Amygdala (tissue), 56 donors: ENCODE data around the gene CSE1L.
"Not testable (repeated sequence)": the region's sequence is repeated elsewhere in the genome, so short reads cannot be mapped to it uniquely, and the experiment has no call there.

Experiments used
- DNase-seq, 56 donors: peaks; one replicate each; lab custom pipeline; 2025; lab: John Stamatoyannopoulos, UW

Gene CSE1L

DNA sequence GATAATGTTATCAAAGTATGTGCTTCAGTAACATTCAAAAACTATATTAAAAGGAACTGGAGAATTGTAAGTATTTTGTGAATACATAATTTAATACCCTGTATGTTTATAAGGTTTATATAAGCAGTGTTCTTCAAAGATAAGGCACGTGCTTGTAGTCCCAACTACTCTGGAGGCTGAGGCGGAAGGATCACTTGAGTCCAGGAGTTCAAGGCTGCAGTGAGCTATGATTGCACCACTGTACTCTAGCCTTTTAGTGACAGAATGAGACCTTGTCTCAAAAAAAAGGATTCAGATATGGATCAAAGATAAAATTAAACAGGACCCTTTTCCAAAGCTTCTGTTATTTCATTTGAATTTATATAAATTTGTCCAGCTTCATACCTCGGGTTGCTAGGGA, 17.2 kb downstream of the CSE1L start:
- no peak for DNase-seq

DNA sequence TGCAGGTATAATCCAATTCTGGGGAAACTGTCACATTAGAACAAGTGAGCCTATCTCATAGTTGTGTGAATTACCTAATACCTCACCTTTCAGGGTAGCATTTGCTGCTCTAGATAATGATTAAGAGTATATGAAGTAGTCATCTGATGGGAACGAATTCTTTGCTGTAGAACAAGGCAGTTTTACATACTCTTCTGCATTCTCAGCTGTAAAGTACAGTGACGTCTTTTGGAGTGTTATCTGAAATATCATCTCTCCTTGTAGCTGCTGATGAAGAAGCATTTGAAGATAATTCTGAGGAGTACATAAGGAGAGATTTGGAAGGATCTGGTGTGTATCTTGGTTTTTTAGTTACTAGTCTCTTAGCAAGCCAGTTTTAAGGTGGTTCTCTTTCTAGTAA, 28.4 kb downstream of the CSE1L start:
- DNase-seq = no peak

DNA sequence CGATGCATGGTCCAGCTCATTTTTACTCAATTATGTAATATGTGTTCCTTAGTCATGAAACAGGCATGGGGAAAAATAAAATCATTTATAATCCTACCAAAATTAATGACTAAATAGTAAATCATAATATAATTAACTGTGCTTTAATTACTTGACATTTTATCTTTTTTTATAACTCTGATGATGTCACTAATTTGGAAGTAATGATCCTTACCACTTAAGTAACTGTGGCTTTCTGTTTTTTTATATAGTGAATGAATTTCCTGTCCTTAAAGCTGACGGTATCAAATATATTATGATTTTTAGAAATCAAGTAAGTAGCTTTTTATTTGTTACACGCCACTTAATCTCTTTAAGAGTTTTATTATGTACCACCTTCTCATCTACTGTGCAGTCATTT, 32.2 kb downstream of the CSE1L start:
- DNase-seq = no peak

DNA sequence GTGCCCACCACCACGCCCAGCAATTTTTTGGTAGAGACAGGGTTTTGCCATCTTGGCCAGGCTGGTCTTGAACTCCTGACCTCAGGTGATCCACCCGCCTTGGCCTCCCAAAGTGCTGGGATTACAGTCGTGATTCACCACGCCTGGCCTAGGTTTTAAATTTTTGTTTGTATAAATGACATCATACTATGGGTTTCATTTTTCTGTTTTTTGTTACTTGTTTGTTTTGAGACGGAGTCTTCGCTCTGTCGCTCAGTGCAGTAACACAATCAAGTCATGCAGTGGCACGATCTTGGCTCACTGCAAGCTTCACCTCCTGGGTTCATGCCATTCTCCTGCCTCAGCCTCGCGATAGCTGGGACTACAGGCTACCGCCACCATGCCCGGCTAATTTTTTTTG, 36.2 kb downstream of the CSE1L start:
- not testable (repeated sequence) for DNase-seq

DNA sequence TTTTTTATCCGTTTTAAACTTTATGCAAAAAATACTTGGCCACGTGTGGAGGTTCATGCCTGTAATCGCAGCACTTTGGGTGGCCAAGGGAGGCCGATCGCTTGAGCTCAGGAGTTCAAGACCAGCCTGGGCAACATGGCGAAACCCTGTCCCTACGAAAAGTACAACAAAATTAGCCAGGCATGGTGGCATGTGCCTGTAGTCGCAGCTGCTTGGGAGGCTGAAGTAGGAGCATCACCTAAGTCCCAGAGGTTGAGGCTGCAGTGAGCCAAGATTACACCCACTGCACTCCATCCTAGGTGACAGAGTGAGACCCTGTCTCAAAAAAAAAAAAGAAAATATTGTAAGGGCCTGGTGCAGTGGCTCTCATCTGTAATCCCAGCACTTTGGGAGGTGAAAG, 45.0 kb downstream of the CSE1L start:
- no peak for DNase-seq

DNA sequence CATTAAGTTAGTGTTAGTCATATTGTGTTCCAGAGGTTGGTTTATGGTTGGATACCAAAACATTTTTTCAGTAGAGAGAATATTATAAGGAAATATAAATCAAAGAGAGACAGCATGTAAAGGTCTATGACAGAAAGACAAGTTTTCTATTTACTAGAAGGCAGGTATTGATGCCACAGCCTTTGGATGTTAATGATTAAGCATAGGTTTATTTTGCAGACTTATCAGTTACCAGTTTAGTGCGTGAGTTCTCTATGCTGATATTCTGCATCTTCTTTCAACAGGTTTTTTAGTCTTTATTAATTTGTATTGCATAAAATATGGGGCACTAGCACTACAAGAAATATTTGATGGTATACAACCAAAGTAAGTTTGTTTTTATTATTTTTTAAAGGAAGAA, 45.6 kb downstream of the CSE1L start:
- DNase-seq = no peak

DNA sequence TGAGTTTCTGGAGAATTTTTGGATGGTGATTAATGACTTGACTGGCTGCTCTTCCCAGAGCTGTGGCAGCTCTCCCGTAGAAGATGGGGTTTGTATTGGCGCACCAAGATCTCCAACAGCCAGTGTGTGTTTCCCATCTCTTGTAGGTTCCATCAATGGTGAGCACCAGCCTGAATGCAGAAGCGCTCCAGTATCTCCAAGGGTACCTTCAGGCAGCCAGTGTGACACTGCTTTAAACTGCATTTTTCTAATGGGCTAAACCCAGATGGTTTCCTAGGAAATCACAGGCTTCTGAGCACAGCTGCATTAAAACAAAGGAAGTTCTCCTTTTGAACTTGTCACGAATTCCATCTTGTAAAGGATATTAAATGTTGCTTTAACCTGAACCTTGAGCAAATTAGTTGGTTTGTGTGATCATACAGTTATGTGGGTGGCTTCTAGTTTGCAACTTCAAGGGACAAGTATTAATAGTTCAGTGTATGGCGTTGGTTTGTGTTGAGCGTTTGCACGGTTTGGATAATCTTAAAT, 50.2 kb downstream of the CSE1L start:
- DNase-seq = no peak

DNA sequence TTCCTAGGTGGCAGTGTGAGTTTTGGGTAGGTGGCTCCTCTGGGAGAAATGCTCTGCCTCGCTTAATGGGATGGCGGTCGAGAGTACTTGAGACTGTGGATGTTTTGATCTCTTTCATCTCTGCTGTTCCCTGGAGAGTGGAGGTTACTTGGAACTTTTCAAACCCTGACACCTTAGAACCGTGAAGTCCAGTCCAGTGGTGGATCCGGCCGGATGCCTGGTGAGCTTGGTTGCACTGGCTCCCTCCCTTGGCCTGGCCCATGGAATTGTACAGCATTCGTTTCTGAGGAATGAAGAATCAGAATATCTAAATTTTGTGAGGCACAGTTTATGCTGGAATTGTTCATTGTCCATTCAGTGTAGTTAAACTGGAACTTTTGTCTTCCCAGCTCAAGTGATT, 51.0 kb downstream of the CSE1L start:
- DNase-seq = no peak

DNA sequence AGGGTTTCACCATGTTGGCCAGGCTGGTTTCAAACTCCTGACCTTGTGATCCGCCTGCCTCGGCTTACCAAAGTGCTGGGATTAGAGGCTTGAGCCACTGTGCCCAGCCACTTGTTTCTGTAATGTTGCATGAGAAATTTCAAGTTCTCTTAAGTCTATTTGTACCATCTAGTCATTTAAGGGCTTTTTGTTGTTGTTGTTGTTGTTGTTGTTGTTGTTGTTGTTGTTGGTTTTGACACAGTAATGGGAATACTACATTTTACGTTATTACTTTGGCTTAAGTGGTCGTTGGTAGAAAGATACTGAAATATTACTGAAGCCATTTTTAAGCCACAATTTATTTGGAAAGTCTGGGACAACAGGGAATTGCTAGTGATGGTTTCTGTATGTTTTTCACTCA, 52.0 kb downstream of the CSE1L start:
- no peak for DNase-seq

DNA sequence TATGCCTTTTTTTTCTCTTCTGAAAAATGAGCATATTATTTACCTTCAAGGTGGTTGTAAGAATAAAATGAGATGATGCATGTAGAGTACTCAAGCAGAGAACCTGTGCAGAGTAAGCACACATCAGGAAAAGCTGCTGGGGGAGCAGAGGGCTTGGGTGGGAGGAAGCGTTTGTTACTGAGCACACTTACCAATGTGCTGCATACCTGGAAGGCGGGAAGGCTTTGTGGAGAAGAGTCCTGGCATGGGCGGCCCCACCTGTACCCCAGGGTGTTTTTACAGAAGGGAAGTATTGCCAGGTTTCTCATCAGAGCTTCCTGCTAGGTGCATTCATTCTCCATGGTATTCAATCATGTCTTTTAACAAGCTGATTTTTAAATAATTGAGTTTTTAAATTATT, 52.9 kb downstream of the CSE1L start:
- no peak for DNase-seq

DNA sequence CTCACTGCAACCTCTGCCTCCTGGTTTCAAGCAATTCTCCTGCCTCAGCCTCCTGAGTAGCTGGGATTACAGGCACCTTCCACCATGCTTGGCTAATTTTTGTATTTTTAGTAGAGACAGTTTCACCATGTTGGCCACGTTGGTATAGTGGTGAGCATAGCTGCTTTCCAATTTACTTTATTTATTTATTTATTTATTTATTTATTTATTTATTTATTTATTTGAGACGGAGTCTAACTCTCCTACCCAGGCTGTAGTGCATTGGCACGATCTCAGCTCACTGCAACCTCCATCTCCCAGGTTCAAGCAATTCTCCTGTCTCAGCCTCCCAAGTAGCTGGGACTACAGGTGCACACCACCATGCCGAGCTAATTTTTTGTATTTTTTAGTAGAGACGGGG, 54.2 kb downstream of the CSE1L start:
- DNase-seq = not testable (repeated sequence)

DNA sequence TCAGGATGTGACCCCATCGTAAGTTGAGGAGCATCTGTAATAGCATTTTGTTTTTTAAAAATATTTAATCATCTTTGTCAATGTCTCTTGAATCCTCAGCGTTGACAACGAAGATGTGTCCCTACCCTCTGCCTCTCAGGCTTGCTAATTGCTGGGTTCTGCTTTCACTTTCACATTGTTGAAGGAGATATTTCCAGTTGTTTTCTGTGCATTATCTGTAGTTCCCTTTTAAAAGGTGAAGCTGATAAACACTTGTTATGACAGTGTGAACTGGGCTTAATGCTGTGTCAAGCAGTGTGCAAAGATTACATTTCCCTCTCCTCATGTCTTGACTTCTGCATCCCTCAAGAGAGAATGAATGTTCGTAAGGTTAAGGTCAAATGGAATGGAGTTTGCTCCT, 54.9 kb downstream of the CSE1L start:
- DNase-seq = no peak

DNA sequence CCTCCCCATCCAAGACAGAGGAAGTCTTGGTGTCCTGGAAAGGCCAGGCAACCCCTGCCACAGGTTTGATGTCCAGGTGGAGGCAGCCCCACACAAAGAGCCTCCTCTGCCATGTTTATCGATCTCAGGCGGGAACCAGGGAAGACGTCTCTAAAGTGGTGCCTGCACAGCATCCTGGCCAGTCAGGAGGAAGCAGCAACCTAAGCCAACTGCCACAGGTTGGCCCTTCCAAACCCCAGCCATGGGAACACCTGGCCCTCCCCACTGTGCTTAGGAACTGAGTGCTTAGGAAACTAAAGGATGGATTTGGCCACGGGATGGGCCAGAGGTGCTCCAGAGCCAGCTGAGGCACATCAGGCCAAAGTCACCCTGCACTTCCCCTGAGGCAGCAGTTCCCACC, 56.9 kb downstream of the CSE1L start:
- DNase-seq = no peak

DNA sequence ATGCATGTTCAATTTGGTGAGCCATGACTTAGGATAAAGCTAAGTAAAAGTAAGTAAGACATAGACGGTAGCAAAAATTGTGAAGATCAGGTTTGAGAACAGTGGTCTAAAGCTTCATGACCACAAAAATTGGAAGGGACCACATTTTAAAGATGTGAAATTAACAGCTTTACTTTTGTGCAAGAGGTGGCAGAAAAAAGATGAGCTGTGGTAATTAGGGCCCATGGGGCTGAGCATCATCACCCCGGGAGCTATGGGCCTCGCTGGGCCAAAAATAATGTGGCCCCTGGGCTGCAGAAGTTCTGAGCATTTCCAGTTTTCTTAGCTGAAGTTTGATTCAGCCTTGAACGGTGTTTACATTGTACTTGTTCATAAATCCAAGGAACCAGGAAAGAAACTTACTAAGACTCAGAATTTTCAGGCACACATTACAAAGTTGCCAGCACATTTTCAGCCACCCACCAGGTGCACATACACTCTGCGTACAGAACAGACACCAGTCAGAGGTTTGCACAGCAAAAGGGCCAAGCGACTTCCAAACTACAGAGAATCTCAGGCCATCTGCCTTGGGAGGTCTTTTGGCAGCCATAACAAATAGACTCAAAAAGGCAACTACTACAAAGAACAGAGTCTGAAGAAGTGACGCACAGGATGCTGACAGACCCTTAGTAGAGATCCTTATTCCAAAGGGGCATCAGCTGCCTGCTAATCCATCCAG, 57.7 kb downstream of the CSE1L start:
- DNase-seq = no peak

DNA sequence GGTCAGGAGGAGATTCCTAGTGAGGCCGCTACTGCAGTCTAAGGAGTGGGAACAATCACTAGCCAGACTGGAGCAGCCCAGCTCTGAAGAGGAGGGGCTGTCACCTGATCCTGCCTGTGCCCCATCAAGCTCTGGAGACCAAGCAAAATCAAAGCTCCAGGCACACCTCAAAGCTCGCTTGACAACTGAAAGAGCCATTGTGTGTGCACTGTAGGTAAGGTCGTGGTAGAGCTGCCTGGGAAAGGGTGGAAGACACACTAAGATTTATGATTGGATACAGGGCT, 58.2 kb downstream of the CSE1L start:
- DNase-seq = no peak

DNA sequence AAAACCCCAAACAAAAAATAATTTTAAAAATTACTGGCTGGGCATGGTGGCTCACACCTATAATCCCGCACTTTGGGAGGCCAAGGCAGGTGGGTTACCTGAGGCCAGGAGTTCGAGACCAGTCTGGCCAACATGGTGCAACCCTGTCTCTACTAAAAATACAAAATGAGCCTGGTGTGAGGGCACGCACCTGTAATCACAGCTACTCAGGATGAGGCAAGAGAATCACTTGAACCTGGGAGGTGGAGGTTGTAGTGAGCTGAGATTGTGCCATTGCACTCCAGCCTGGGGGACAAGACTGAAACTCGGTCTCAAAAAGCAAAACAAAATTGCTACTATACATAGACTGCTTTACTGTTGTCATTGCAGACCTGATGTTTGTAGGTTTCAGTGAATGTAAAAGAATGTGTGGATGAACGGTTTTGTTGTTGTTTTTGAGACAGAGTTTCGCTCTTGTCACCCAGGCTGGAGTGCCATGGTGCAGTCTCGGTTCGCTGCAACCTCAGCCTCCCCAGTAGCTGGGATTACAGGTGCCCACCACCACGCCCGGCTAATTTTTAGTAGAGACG, 59.0 kb downstream of the CSE1L start:
- DNase-seq = not testable (repeated sequence)

DNA sequence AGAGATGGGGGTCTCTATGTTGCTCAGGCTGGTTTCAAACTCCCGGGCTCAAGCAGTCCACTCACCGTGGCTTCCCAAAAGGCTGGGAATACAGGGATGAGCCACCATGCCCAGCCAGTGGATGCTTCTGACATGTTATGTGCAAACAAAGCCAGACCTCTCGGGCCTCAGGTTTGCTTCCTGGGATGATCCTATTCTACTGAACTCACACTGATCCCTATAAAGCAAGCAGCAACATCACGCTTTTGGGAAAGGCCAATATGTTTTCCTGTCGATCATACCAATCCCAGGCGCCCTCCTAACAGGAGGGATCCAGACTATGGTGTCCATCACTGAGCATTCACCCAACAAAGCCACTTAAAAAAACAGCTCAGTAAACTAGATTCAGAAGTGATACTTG, 60.2 kb downstream of the CSE1L start:
- DNase-seq = no peak

DNA sequence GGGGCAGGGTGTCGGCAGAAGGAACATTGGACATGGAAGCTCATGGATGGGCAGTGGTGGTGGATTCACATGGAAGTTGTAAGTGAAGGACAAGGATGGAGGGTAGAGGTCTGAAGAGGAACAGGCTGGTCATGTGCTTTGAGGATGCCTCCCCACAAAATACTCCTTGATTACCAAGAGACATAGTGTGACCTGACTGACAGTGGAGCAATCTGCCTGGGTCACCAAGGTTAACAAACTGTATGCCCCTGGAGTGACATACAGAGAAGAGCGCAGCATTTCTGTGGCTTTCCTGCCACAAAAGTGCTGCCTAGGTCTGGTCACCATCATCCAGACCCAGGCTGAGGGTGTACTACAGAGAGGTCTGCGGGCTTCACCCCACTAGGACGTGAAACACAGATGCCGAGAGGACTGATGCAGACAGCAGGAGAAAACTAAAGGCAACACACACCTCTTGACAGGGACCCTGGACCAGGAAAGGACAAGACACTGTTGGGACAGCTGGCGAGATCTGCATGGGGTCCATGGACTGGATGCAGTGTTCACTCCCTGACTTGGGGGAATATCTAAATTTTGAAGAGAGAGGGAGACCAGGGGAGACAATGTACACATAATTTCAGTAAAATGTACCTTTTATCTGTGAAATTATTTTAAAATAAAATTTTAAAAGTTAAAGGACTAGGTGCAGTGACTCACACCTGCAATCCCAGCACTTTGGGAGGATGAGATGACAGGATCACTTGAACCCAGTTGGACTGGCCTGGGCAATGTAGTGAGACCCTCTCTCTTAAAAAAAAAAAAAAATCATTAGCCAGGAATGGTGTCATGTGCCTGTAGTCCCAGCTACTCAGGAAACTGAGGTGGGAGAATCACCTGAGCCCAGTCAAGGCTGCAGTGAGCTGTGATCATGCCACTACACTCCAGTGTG, 64.9 kb downstream of the CSE1L start:
- no peak for DNase-seq

DNA sequence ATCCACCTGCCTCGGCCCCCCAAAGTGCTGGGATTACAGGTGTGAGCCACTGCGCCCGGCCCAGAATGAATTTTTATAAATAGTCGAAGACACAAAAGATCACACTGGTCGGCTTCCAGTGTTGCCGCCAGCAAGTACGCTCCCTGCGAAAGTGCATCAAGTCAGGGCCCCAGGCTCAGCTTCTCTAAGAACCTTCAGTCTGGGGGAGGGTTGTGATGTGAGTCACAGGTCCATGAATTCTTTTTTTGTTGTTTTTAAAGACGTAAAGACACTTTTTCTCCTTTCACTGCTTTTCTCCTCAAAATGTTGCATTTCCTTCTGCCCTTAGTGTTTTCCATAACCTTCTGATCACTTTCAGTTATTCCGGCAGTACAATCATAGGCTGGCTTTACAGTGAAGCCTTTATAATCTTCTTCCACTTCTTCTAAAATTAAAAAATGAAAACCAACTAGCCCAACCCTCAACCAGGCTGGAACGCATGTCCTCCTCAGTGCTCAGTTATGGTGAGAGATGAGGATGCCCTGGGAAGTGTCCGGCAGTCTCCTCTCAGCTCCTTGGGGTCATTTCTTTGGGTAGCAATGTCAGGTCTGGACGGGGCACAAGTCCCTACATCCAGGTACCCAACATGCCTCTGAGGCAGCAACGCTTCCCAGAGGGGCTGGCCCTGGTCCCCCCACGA, 66.6 kb downstream of the CSE1L start:
- DNase-seq = no peak

DNA sequence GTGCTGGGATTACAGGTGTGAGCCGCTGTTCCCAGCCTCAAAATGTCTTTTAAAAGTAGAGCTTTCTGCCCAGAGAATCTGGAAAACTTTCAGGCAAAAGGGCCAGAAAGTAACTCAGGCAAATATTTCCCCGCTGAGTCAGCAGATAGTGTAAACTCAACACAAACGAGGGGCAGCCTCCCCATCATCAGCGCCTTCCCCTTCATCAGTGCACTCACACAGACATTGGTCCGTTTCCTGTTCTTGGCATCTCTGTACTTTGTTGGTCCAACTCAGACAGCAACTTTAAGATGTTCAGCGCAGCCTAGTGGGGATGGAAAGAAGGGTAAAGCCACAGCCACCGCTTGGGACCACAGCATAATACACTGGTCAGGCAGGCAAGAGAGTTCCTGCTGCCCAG, 69.5 kb downstream of the CSE1L start:
- no peak for DNase-seq

DNA sequence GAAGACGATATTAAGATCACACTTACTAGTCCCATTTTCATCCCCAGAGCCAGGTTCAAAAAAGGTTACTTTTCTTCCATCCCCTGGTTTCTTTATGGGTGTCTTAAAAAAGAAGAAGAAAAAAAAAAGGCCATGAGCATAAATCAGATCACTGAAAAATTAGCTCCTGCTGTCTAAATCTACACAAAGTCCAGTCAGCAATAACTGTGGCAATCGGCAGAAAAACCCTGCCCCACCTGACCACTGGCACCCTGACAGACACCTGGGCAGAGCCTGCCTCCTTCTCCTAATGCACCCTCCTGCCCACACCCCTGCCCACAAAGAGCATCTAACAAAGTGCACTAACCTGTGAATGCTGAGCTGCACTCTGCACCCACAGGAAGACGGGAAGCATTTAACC, 72.2 kb downstream of the CSE1L start:
- DNase-seq = no peak
